22Rv1 (cell line): ENCODE results near the gene U2AF2.
A peak's percentile ranks its signal among the peaks of the same experiment; 100 is the strongest.

ENCODE experiments used
- H3K27ac ChIP-seq: fragments of 450-650 bp; 2 replicates; pipeline ENCODE4 v1.5.1; 2017
- CTCF ChIP-seq: fragments of 450-650 bp; IDR thresholded peaks from 2 replicates; pipeline ENCODE4 v1.5.1; 2017; ENCODE audit warnings: mild to moderate bottlenecking
- ZFX ChIP-seq: fragments of 450-650 bp; IDR thresholded peaks from 2 replicates; pipeline ENCODE4 v1.6.1; 2017; ENCODE audit warnings: antibody characterized with exemption, borderline replicate concordance

U2AF2 gene

DNA sequence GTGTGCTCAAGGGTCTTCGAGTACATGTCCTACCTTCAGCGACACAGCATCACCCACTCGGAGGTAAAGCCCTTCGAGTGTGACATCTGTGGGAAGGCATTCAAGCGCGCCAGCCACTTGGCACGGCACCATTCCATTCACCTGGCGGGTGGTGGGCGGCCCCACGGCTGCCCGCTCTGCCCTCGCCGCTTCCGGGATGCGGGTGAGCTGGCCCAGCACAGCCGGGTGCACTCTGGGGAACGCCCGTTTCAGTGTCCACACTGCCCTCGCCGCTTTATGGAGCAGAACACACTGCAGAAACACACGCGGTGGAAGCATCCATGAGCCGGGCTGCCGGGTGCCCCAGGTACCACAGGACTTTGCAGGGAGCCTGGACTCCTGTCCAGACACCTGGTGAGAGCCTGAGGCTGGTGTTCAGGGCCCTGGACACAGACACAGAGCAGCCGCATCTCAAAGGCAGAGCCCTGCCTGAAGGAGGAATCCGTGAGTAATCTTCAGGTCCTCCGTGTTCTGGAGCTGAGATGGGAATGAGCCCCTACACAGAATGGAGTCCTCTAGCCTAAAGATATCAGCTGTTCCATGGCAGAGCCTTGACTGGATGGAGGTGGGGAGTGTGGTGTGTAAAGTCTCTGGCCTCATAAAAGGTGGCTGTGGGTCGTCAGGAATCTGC lies 9.9 kb upstream of the U2AF2 start:
- no peak for TF ChIP-seq CTCF
- TF ChIP-seq ZFX, result no peak
- peak overlapping the region; percentile 97; the same call in 1 of the 2 replicates for H3K27ac ChIP-seq

GRCh38 chr19:55645512-55645881 lies 9.3 kb upstream of the U2AF2 start:
- no peak for TF ChIP-seq ZFX
- peak overlapping the region; percentile 97; the same call in 1 of the 2 replicates for H3K27ac ChIP-seq

GRCh38 chr19:55646889-55647731 lies 7.7 kb upstream of the U2AF2 start:
- TF ChIP-seq CTCF (no peak), ZFX (no peak)
- peak overlapping the region; percentile 85 for H3K27ac ChIP-seq

DNA sequence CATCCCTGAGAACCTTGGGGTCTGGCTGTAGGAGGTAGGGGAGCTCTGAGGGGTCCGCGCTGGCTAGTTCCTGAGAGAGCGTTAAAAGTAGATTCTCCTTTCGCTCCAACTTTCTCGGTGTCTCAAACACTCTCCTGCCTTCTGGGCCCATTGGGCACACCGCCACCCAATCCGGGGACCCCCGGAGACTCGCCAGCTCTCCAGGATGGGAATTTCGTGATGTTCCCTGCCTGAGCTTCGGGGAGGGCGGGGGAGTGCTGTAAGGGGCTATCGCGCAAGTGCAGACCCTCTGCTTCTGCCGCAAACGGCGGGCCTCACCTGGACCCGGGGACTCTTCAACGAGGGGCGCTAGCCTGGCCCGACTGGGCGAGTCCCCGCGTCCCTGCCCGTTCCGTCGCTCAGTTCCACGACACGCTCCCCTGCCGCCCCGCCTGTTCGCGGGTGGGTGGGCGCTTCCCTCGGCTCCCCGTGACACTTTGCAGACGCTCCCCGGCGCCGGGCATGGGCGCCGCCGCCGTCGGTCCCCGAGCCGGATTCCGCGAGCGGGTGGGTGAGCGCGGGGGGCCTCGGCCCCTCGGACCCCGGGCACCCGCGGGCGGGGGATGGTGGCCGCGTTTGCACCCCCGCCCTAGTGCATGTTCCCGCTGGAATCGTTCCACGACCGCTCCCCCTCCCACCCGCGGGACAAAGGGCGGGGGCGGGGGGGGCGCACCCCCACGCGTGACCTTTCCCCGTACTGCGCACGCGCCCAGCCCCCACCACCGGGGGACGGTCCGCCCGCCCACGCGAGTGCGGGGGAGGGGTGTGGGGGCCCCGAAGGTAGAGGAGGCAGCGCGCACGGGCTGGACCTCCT lies 6.9 kb upstream of the U2AF2 start, which contains the start of gene CCDC106:
Gene CCDC106, plus strand, starts transcription at position 481 of the 853 bp plus-strand sequence. CDS start 835 bp downstream, outside the sequence.
- TF ChIP-seq ZFX (no peak), CTCF (no peak)
- peak within 1 kb of the TSS; percentile 85 for H3K27ac ChIP-seq

GRCh38 chr19:55648585-55649267 lies 6.1 kb upstream of the U2AF2 start:
- H3K27ac ChIP-seq, result peak overlapping the region; percentile 85
- no peak for TF ChIP-seq CTCF
- no peak for TF ChIP-seq ZFX

DNA sequence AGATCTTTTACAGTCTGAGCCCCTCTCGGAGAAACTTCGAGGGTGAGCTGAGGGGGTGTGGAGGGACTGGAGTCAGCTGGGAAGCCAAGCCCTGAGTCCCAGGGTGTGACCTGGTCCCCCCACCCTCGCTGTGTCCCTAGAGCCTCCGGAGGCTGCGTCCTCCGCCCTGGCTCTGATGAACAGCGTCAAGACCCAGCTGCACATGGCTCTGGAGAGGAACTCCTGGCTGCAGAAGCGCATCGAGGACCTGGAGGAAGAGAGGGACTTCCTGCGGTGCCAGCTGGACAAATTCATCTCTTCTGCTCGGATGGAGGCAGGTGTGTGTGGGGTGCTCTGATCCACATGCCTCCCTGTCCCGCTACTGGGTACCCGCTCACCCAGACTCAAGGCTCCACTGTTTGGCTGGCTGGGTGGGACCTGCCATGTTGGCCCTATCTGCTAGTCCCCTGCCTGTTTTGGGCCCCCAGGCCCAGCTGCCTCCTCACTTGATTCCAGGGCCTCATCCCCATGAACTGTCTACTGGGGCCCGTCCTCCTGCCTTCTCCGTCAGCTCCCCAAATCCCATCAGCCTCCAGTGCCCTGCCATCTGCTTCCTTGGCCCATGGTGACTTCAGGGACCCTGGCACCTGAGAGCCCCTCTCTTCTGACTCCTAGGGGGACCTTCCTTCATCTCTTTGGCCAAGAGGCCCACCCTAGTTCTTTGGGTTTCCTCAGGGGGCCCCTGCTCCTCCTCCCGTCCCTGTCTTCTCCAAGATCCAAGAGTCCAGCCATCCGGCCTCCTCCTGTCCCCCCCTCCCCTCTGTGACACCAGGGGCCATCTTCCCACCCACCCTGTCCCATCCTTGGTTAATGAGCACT lies 5.3 kb upstream of the U2AF2 start:
- TF ChIP-seq CTCF (no peak), ZFX (no peak)
- peak overlapping the region; percentile 85 for H3K27ac ChIP-seq
